ENCODE data around the gene ZNF32.

The ZNF32 gene, protein sequence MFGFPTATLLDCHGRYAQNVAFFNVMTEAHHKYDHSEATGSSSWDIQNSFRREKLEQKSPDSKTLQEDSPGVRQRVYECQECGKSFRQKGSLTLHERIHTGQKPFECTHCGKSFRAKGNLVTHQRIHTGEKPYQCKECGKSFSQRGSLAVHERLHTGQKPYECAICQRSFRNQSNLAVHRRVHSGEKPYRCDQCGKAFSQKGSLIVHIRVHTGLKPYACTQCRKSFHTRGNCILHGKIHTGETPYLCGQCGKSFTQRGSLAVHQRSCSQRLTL

DNA sequence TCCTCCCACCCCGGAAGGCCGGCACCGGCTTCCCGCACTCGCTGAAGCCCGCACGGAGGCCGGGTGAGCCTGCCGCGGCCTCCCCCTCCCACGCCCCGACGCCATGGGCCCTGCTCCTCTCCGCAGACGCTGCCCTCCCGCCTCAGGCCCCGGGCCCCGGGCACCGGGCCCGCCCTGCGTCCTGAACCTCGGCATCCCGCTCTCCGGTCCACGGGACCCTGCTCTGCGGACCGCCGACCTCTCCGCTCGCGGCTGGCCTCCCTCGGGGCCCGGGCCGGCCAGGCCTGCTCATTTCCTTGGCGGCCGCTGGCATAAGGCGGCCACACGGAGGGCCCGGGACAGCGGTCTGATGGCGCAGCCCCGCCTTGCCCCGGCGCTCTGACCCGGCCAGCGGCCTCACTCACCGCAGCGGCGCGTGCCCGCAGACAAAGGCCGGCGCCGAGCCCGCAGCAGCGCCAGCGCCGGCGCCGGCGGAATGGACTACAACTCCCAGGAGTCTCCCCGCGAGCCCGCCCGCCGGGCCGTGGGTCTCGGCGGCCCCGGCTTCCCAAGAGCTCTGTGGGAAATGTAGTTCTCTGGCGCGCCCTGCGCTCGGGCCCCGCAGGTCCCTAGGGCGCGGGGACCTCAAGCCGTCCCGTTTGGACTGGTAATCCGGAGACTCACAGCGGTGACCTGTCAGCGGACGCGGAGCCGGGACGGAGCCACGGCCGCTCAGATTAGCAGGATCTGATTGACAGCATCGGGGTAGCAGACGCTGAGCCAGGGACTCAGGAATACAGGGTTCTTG is at the start of gene ZNF32:
Gene ZNF32, minus strand, starts transcription at position 484 of the 787 bp plus-strand sequence. CDS start 2,748 bp downstream, outside the sequence.
- peak; percentile 64 for DNase-seq (ENCODE audit: low read depth, low spot score)

GRCh38 chr10:43698156-43698555 is 49.5 kb upstream of the ZNF32 start:
- DNase-seq (ENCODE audit: low read depth, low spot score): no peak

GRCh38 chr10:43696909-43697483 is 48.3 kb upstream of the ZNF32 start:
- DNase-seq (ENCODE audit: low read depth, low spot score): no peak

DNA sequence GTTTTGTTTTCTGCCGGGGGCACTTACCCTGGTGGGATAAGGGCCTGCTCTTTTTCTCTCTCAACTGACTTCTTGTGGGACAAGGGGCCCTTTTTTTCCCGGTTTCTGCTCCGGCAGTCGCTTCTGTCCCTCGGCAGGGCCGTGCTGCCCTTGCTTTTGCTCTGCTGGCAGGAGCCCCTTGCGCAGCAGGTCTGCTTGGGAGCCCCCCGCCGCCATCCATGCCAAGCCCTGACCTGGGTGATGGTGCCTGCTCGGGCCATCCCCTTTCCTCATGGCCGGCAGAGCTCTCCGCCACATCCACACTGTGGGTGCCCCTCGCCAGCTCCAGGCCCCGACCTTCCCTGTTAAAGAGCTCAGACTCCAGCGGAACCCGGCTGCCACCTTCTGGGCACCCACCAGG is 47.0 kb upstream of the ZNF32 start:
- no peak for DNase-seq (ENCODE audit: low read depth, low spot score)

- no peak for DNase-seq (ENCODE audit: low read depth, low spot score)
Measured at GRCh38 chr10:43695321-43695720, 46.6 kb upstream of the ZNF32 start.

GRCh38 chr10:43694526-43694925 is 45.8 kb upstream of the ZNF32 start:
- no peak for DNase-seq (ENCODE audit: low read depth, low spot score)

- DNase-seq (ENCODE audit: low read depth, low spot score): no peak
Measured at GRCh38 chr10:43693602-43694001, 44.9 kb upstream of the ZNF32 start.

GRCh38 chr10:43692051-43692825 is 43.6 kb upstream of the ZNF32 start:
- DNase-seq (ENCODE audit: low read depth, low spot score): no peak

GRCh38 chr10:43691485-43691884 is 42.8 kb upstream of the ZNF32 start:
- DNase-seq (ENCODE audit: low read depth, low spot score): no peak

DNA sequence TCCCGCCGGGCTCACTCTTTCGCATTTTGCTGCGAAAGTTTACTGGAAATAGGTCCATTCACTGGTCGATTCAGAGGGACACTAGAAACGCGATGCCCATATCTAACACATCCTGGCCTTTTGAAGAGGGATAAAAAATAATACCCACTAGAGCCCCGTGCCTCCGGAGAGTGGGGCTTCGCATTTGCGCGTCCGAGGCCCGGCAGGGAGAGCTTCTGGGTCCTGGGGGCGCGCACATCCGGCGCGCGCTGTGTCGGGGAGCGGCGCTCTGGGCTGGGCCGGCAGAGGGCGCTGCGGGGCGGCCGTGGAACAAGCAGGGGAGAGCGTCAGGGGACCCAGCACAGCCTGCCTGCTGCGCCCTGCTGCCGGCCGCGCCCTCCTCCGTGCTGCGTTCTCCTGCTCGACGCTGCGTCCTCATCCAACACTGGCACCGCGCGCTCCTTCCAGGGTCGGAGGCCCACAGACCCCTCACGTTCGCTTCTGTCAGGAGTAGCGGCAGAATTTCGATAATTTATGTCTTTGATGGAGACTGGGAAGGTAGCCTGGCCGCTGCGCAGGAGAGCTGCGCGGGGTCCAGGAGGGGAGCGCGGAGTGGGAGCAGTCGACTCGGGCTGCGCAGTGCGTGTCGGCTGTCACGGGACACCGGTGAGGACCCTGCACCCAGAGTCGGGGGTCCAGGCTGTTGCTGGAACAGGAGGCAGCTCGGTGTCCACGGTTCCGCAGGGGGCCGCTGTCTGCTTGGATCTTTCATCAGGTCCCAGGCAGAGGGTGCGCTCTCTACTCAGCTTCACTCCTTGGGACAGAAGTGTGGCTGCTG is 41.5 kb upstream of the ZNF32 start:
- DNase-seq (ENCODE audit: low read depth, low spot score): peak; percentile 41

- DNase-seq (ENCODE audit: low read depth, low spot score): no peak
Measured at GRCh38 chr10:43689618-43689954, 40.9 kb upstream of the ZNF32 start.

GRCh38 chr10:43689007-43689491 is 40.4 kb upstream of the ZNF32 start:
- no peak for DNase-seq (ENCODE audit: low read depth, low spot score)

- DNase-seq (ENCODE audit: low read depth, low spot score): no peak
Measured at GRCh38 chr10:43688348-43688892, 39.7 kb upstream of the ZNF32 start.

DNA sequence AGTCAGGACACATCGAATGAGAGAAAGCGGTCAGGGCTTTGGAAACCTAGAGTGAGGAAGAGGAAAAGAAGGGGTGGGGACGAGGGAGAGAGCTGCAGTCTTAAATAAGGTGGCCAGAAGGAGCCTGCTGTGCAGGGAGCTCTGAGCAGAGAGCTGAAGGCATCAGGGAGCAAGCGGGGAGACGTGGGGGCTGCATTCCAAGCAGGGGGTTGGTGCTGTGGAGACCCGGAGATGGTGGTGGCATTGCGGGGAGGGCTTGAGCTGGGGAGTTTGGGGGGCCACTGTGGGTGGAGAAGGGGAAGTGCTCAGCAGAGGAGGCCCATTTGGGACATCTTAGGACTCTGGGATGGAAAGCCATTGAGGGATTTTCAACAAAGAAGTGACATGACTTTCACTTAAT is 38.7 kb upstream of the ZNF32 start:
- DNase-seq (ENCODE audit: low read depth, low spot score): no peak

DNA sequence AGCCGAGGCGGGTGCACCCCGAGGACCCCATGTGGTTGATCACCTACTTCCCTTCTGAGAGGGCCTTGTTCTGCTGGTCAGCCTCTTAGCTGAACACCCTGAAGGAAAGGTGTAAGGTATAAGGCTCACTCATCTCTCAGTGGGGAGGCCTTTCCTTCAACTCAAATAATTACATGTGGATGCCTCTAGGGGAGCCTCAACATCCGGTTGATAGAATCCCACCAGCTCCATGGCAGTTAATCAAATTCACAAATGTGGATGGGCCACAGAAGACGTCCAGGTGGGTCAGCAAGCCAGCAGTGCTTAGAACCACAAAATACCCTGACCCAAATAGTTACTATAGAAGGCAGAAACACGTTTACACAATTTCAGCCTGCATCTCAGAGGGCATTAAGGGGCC is 37.7 kb upstream of the ZNF32 start:
- DNase-seq (ENCODE audit: low read depth, low spot score): no peak

- no peak for DNase-seq (ENCODE audit: low read depth, low spot score)
Measured at GRCh38 chr10:43685744-43686143, 37.1 kb upstream of the ZNF32 start.

GRCh38 chr10:43684292-43684559 is 35.5 kb upstream of the ZNF32 start:
- no peak for DNase-seq (ENCODE audit: low read depth, low spot score)

GRCh38 chr10:43683451-43684291 is 35.0 kb upstream of the ZNF32 start:
- no peak for DNase-seq (ENCODE audit: low read depth, low spot score)

- DNase-seq (ENCODE audit: low read depth, low spot score): no peak
Measured at GRCh38 chr10:43682956-43683355, 34.3 kb upstream of the ZNF32 start.

- no peak for DNase-seq (ENCODE audit: low read depth, low spot score)
Measured at GRCh38 chr10:43681721-43682120, 33.0 kb upstream of the ZNF32 start.
